Measurements from ENCODE around the gene RAP1GAP2.
"Not testable (repeated sequence)": the region's sequence is repeated elsewhere in the genome, so short reads cannot be mapped to it uniquely, and the experiment has no call there.

RAP1GAP2 gene

GRCh38 chr17:2978991-2979390 lies 182.8 kb downstream of the RAP1GAP2 start:
- DNase-seq: no peak

GRCh38 chr17:2980211-2980903 lies 184.1 kb downstream of the RAP1GAP2 start:
- DNase-seq: no peak

GRCh38 chr17:2980904-2981246 lies 184.6 kb downstream of the RAP1GAP2 start:
- no peak for DNase-seq

GRCh38 chr17:2981325-2981724 lies 185.1 kb downstream of the RAP1GAP2 start:
- DNase-seq: no peak

- no peak for DNase-seq
Measured at GRCh38 chr17:2982854-2983253, 186.6 kb downstream of the RAP1GAP2 start.

- DNase-seq: no peak
Measured at GRCh38 chr17:2983255-2983654, 187.0 kb downstream of the RAP1GAP2 start.

- no peak for DNase-seq
Measured at GRCh38 chr17:2985318-2985717, 189.1 kb downstream of the RAP1GAP2 start.

GRCh38 chr17:2986925-2987324 lies 190.7 kb downstream of the RAP1GAP2 start:
- no peak for DNase-seq

- DNase-seq: not testable (repeated sequence)
Measured at GRCh38 chr17:2989396-2989795, 193.2 kb downstream of the RAP1GAP2 start.

- no peak for DNase-seq
Measured at GRCh38 chr17:2989855-2990254, 193.6 kb downstream of the RAP1GAP2 start.

GRCh38 chr17:2990396-2990795 lies 194.2 kb downstream of the RAP1GAP2 start:
- no peak for DNase-seq

- not testable (repeated sequence) for DNase-seq
Measured at GRCh38 chr17:2991396-2992180, 195.3 kb downstream of the RAP1GAP2 start.

GRCh38 chr17:2994441-2994840 lies 198.2 kb downstream of the RAP1GAP2 start:
- DNase-seq: no peak

- no peak for DNase-seq
Measured at GRCh38 chr17:2995377-2995776, 199.1 kb downstream of the RAP1GAP2 start.

- no peak for DNase-seq
Measured at GRCh38 chr17:2995886-2996809, 199.9 kb downstream of the RAP1GAP2 start.

GRCh38 chr17:2996810-2997670 lies 200.8 kb downstream of the RAP1GAP2 start:
- no peak for DNase-seq

- DNase-seq: not testable (repeated sequence)
Measured at GRCh38 chr17:2998469-2998901, 202.2 kb downstream of the RAP1GAP2 start.

- no peak for DNase-seq
Measured at GRCh38 chr17:3002538-3003295, 206.5 kb downstream of the RAP1GAP2 start.

GRCh38 chr17:3003296-3004149 lies 207.3 kb downstream of the RAP1GAP2 start:
- DNase-seq: no peak

- DNase-seq: peak; percentile 58 to 59
Measured at GRCh38 chr17:3004150-3004801, 208.0 kb downstream of the RAP1GAP2 start.

Measured in stimulated activated CD4-positive, alpha-beta T cell treated with anti-CD3 and anti-CD28 coated beads, Interleukin-4, amount 100 ng/mL, for 4 hours (primary cell).